ENCODE results near the gene DDX3X.
A peak's percentile ranks its signal among the peaks of the same experiment; 100 is the strongest.
"Not testable (repeated sequence)": the region's sequence is repeated elsewhere in the genome, so short reads cannot be mapped to it uniquely, and the experiment has no call there.

The DDX3X gene

GRCh38 chrX:41373989-41374606 is 40.1 kb downstream of the DDX3X start:
- no peak for DNase-seq (ENCODE audit: low spot score)

GRCh38 chrX:41377624-41378023 is 43.7 kb downstream of the DDX3X start:
- DNase-seq (ENCODE audit: low spot score) = no peak

GRCh38 chrX:41381685-41382084 is 47.7 kb downstream of the DDX3X start:
- peak; percentile 74 for DNase-seq (ENCODE audit: low spot score)

- DNase-seq (ENCODE audit: low spot score) = peak; percentile 45
Measured at GRCh38 chrX:41382714-41383645, 49.0 kb downstream of the DDX3X start.

GRCh38 chrX:41384051-41384705 is 50.2 kb downstream of the DDX3X start:
- DNase-seq (ENCODE audit: low spot score) = peak; percentile 71

- no peak for DNase-seq (ENCODE audit: low spot score)
Measured at GRCh38 chrX:41386222-41386990, 52.4 kb downstream of the DDX3X start.

- no peak for DNase-seq (ENCODE audit: low spot score)
Measured at GRCh38 chrX:41388543-41388942, 54.6 kb downstream of the DDX3X start.

- DNase-seq (ENCODE audit: low spot score) = peak; percentile 52
Measured at GRCh38 chrX:41389311-41389888, 55.4 kb downstream of the DDX3X start.

- not testable (repeated sequence) for DNase-seq (ENCODE audit: low spot score)
Measured at GRCh38 chrX:41390576-41390975, 56.6 kb downstream of the DDX3X start.

GRCh38 chrX:41391606-41392005 is 57.6 kb downstream of the DDX3X start:
- peak; percentile 5 for DNase-seq (ENCODE audit: low spot score)

GRCh38 chrX:41394293-41394692 is 60.3 kb downstream of the DDX3X start:
- DNase-seq (ENCODE audit: low spot score) = no peak

GRCh38 chrX:41397219-41397618 is 63.3 kb downstream of the DDX3X start:
- no peak for DNase-seq (ENCODE audit: low spot score)

- DNase-seq (ENCODE audit: low spot score) = no peak
Measured at GRCh38 chrX:41397768-41398167, 63.8 kb downstream of the DDX3X start.

GRCh38 chrX:41402556-41402955 is 68.6 kb downstream of the DDX3X start:
- not testable (repeated sequence) for DNase-seq (ENCODE audit: low spot score)

- DNase-seq (ENCODE audit: low spot score) = no peak
Measured at GRCh38 chrX:41405551-41405950, 71.6 kb downstream of the DDX3X start.

- DNase-seq (ENCODE audit: low spot score) = no peak
Measured at GRCh38 chrX:41406201-41406600, 72.2 kb downstream of the DDX3X start.

GRCh38 chrX:41407816-41408215 is 73.9 kb downstream of the DDX3X start:
- no peak for DNase-seq (ENCODE audit: low spot score)

- DNase-seq (ENCODE audit: low spot score) = no peak
Measured at GRCh38 chrX:41408576-41408975, 74.6 kb downstream of the DDX3X start.

GRCh38 chrX:41409006-41409405 is 75.0 kb downstream of the DDX3X start:
- no peak for DNase-seq (ENCODE audit: low spot score)

GRCh38 chrX:41411222-41411621 is 77.3 kb downstream of the DDX3X start:
- not testable (repeated sequence) for DNase-seq (ENCODE audit: low spot score)

GRCh38 chrX:41412261-41413081 is 78.5 kb downstream of the DDX3X start:
- DNase-seq (ENCODE audit: low spot score) = peak; percentile 44
